Glutamatergic neuron (in vitro differentiated cells): Measurements from ENCODE around the gene EPHA3. TPM values are rescaled to one million over a fixed set of nuclear protein-coding genes. Genes with fewer than 3 reads are reported as not detected.

Source experiments
- DNase-seq: peaks from one replicate; pipeline ENCODE4 v3.0.0; 2022
- H3K27ac Mint-ChIP-seq: one replicate; pipeline ENCODE4 v1.8.0; 2020; ENCODE audit warnings: mild to moderate bottlenecking, mixed read lengths, inconsistent platforms; ENCODE audit not compliant: unreplicated experiment
- H3K27me3 Mint-ChIP-seq: one replicate; pipeline ENCODE4 v1.8.0; 2020; ENCODE audit warnings: mild to moderate bottlenecking, moderate library complexity, mixed read lengths, inconsistent platforms; ENCODE audit not compliant: unreplicated experiment
- H3K36me3 Mint-ChIP-seq: one replicate; pipeline ENCODE4 v1.8.0; 2020; ENCODE audit warnings: mild to moderate bottlenecking, mixed read lengths, inconsistent platforms; ENCODE audit not compliant: unreplicated experiment
- H3K4me1 Mint-ChIP-seq: one replicate; pipeline ENCODE4 v1.8.0; 2020; ENCODE audit warnings: mild to moderate bottlenecking, low read depth, mixed read lengths, inconsistent platforms; ENCODE audit not compliant: unreplicated experiment
- H3K4me3 Mint-ChIP-seq: one replicate; pipeline ENCODE4 v1.8.0; 2020; ENCODE audit warnings: mild to moderate bottlenecking, mixed read lengths, inconsistent platforms; ENCODE audit not compliant: unreplicated experiment
- H3K9me3 Mint-ChIP-seq: one replicate; pipeline ENCODE4 v1.8.0; 2020; ENCODE audit warnings: mild to moderate bottlenecking, moderate library complexity, mixed read lengths, inconsistent platforms; ENCODE audit not compliant: unreplicated experiment
- CTCF ChIP-seq: fragments of 200-600 bp; sonication (generic); IDR thresholded peaks from one replicate; pipeline ENCODE4 v1.5.0; 2021; ENCODE audit not compliant: partially characterized antibody, unreplicated experiment
- total RNA-seq: library from RNA; stranded (reverse); fragmentation: NEBNext Ultra II Directional; extraction: Animal tissue kit (Norgen Biotek cat#: 25700); gene quantifications from one replicate; pipeline ENCODE4 v1.2.1, GENCODE V29; 2021; ENCODE audit not compliant: unreplicated experiment

Gene EPHA3
- total RNA-seq, 1 donor from 2014 or later = 9.9 TPM

GRCh38 chr3:89306540-89306939 is 199.1 kb downstream of the EPHA3 start:
- no peak for TF ChIP-seq CTCF
- Mint-ChIP-seq H3K4me1 (no peaks in the 10 kb centered on the region), H3K27me3 (no peaks in the 10 kb centered on the region), H3K36me3 (no peaks in the 10 kb centered on the region), H3K27ac (no peak overlapping the region), H3K4me3 (no peak overlapping the region), H3K9me3 (no peaks in the 10 kb centered on the region)
- DNase-seq = no peak

- H3K9me3 Mint-ChIP-seq = no peaks in the 10 kb centered on the region
- H3K27me3 Mint-ChIP-seq = no peaks in the 10 kb centered on the region
- no peaks in the 10 kb centered on the region for H3K36me3 Mint-ChIP-seq
- H3K27ac Mint-ChIP-seq = no peak overlapping the region
- no peak overlapping the region for H3K4me3 Mint-ChIP-seq
- no peak for TF ChIP-seq CTCF
- DNase-seq = no peak
- peaks cover 4% of the 10 kb centered on the region for H3K4me1 Mint-ChIP-seq
These were observed 204.2 kb downstream of the EPHA3 start for GRCh38 chr3:89311581-89311980.

GRCh38 chr3:89312141-89312540 is 204.7 kb downstream of the EPHA3 start:
- Mint-ChIP-seq H3K27me3 (no peaks in the 10 kb centered on the region), H3K9me3 (no peaks in the 10 kb centered on the region)

GRCh38 chr3:89314454-89315098 is 207.2 kb downstream of the EPHA3 start:
- H3K9me3 Mint-ChIP-seq = no peaks in the 10 kb centered on the region
- TF ChIP-seq CTCF = no peak
- no peaks in the 10 kb centered on the region for H3K27me3 Mint-ChIP-seq
- H3K36me3 Mint-ChIP-seq = no peaks in the 10 kb centered on the region
- H3K27ac Mint-ChIP-seq = peak overlapping the region; percentile 86
- peak; percentile 28 for DNase-seq
- H3K4me3 Mint-ChIP-seq = no peak overlapping the region
- H3K4me1 Mint-ChIP-seq = peaks cover 5% of the 10 kb centered on the region

More at GRCh38 chr3:89312141-89312540, 204.7 kb downstream of the EPHA3 start:
- no peak overlapping the region for H3K4me3 Mint-ChIP-seq
- H3K36me3 Mint-ChIP-seq = no peaks in the 10 kb centered on the region
- H3K27ac Mint-ChIP-seq = no peak overlapping the region
- no peak for DNase-seq
- TF ChIP-seq CTCF = no peak
- peaks cover 4% of the 10 kb centered on the region for H3K4me1 Mint-ChIP-seq

GRCh38 chr3:89315750-89316470 is 208.5 kb downstream of the EPHA3 start:
- Mint-ChIP-seq H3K9me3 (no peaks in the 10 kb centered on the region), H3K36me3 (no peaks in the 10 kb centered on the region), H3K4me1 (peaks cover 9% of the 10 kb centered on the region), H3K27me3 (no peaks in the 10 kb centered on the region), H3K27ac (no peak overlapping the region), H3K4me3 (no peak overlapping the region)
- TF ChIP-seq CTCF = no peak
- DNase-seq = no peak
